Transverse colon (tissue), 4 donors: ENCODE data around the gene GHITM.

Source experiments
- EP300 ChIP-seq: sonication (generic); formaldehyde crosslinking; IDR thresholded peaks from one replicate; pipeline ENCODE4 v1.6.1; 2017; ENCODE audit warnings: antibody characterized with exemption, low read depth
- POLR2A ChIP-seq: fragments of 450-650 bp; IDR thresholded peaks from one replicate; pipeline ENCODE4 v1.6.1; 2016; ENCODE audit warnings: antibody characterized with exemption, mild to moderate bottlenecking, moderate library complexity
- POLR2AphosphoS5 ChIP-seq, 3 donors: sonication (generic); formaldehyde crosslinking; IDR thresholded peaks; one replicate each; pipeline ENCODE4 v1.6.1; 2016; ENCODE audit warnings: antibody characterized with exemption in 3 of 3
- TF ChIP-seq, protein P1 (sequence below), 5 experiments: fragments of 200-600 bp in 3 of 5; fragments of 450-650 bp in 2 of 5; sonication (generic) in 3 of 5; IDR thresholded peaks; 1 replicate in 2 of 5; 2 replicates in 3 of 5; pipeline ENCODE4 v1.5.1; 2016 to 2017; ENCODE audit warnings: antibody characterized with exemption in 5 of 5, inconsistent platforms in 3 of 5, mild to moderate bottlenecking in 2 of 5, moderate library complexity in 1 of 5

DNA sequence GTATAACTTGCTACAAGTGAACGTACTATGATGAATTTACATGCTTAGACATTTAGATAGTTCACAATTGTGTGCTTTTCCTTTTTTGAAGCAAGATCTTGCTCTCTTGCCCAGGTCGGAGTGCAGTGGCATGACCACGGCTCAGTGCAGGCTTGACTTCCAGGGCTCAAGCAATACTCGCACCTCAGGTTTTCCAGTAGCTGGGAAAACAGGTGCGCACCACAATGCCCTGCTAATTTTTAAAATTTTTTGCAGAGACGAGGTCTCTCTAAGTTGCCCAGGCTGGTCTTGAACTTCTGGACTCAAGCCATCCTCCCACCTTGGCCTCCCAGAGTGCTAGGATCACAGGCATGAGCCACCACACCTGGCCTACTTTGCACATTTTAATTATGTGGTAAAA lies 36.1 kb downstream of the GHITM start:
- TF ChIP-seq, protein P1, sequence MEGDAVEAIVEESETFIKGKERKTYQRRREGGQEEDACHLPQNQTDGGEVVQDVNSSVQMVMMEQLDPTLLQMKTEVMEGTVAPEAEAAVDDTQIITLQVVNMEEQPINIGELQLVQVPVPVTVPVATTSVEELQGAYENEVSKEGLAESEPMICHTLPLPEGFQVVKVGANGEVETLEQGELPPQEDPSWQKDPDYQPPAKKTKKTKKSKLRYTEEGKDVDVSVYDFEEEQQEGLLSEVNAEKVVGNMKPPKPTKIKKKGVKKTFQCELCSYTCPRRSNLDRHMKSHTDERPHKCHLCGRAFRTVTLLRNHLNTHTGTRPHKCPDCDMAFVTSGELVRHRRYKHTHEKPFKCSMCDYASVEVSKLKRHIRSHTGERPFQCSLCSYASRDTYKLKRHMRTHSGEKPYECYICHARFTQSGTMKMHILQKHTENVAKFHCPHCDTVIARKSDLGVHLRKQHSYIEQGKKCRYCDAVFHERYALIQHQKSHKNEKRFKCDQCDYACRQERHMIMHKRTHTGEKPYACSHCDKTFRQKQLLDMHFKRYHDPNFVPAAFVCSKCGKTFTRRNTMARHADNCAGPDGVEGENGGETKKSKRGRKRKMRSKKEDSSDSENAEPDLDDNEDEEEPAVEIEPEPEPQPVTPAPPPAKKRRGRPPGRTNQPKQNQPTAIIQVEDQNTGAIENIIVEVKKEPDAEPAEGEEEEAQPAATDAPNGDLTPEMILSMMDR (IDR thresholded peaks at IDR 0.05): no peak
- no peak for TF ChIP-seq POLR2AphosphoS5 (IDR thresholded peaks at IDR 0.05)
- TF ChIP-seq POLR2A: no peak
- no peak for TF ChIP-seq EP300
